Liver (tissue), 9 donors: ENCODE data around the gene CDH4. TPM values are rescaled to one million over a fixed set of nuclear protein-coding genes. Genes with fewer than 3 reads are reported as not detected.

ENCODE experiments used
- DNase-seq: peaks from one replicate; pipeline ENCODE4 v3.0.0-alpha.2; 2017; ENCODE audit warnings: low spot score
- H3K27ac ChIP-seq, 2 donors: one replicate each; pipeline ENCODE4 v1.7.0; 2013; ENCODE audit warnings: inconsistent platforms in 2 of 2, low read length in 2 of 2, control low read depth in 1 of 2, low read depth in 1 of 2, mild to moderate bottlenecking in 1 of 2
- H3K27me3 ChIP-seq, 4 donors: one replicate each; pipeline versions ENCODE4 v1.6.1 to v1.7.0; 2013; ENCODE audit warnings: low read length in 3 of 4, inconsistent platforms in 1 of 4, mild to moderate bottlenecking in 1 of 4, moderate library complexity in 1 of 4; ENCODE audit not compliant: control insufficient read depth in 4 of 4, insufficient read depth in 4 of 4
- H3K36me3 ChIP-seq, 4 donors: one replicate each; pipeline versions ENCODE4 v1.6.1 to v1.7.0; 2013; ENCODE audit warnings: low read length in 3 of 4, mild to moderate bottlenecking in 3 of 4, low read depth in 1 of 4, moderate library complexity in 1 of 4; ENCODE audit not compliant: control insufficient read depth in 4 of 4, insufficient read depth in 3 of 4
- H3K4me1 ChIP-seq, 4 donors: one replicate each; pipeline versions ENCODE4 v1.6.1 to v1.7.0; 2013; ENCODE audit warnings: low read length in 3 of 4, mild to moderate bottlenecking in 3 of 4, moderate library complexity in 1 of 4; ENCODE audit not compliant: control insufficient read depth in 4 of 4, insufficient read depth in 4 of 4
- H3K4me3 ChIP-seq, 3 donors: one replicate each; pipeline versions ENCODE4 v1.6.1 to v1.7.0; 2013; ENCODE audit warnings: low read length in 3 of 3, control low read depth in 1 of 3, low read depth in 1 of 3, mild to moderate bottlenecking in 1 of 3
- H3K9ac ChIP-seq, 2 donors: one replicate each; pipeline ENCODE4 v1.7.0; 2013; ENCODE audit warnings: low read length in 2 of 2, mild to moderate bottlenecking in 2 of 2, moderate library complexity in 2 of 2, control low read depth in 1 of 2, low read depth in 1 of 2
- H3K9me3 ChIP-seq, 4 donors: one replicate each; pipeline versions ENCODE4 v1.6.1 to v1.7.0; 2013; ENCODE audit warnings: low read length in 3 of 4; ENCODE audit not compliant: control insufficient read depth in 4 of 4
- ATF3 ChIP-seq: IDR thresholded peaks from 2 replicates; pipeline ENCODE4 v1.6.1; 2016; ENCODE audit warnings: antibody characterized with exemption
- CTCF ChIP-seq: fragments of 150-350 bp; IDR thresholded peaks from 2 replicates; pipeline ENCODE4 v1.5.1; 2017; ENCODE audit warnings: improper control_type of control experiment, low read depth, low read length; ENCODE audit not compliant: missing input control
- EGR1 ChIP-seq, 2 donors: IDR thresholded peaks; 2 replicates each; pipeline ENCODE4 v1.6.1; 2016 to 2018; ENCODE audit warnings: antibody characterized with exemption in 2 of 2, low read depth in 2 of 2
- FOXA1 ChIP-seq: IDR thresholded peaks from 2 replicates; pipeline ENCODE4 v1.6.1; 2016; ENCODE audit warnings: antibody characterized with exemption
- GABPA ChIP-seq, 2 donors: IDR thresholded peaks in 1 of 2; conservative IDR thresholded peaks in 1 of 2; 2 replicates each; pipeline ENCODE4 v1.6.1; 2016; ENCODE audit warnings: antibody characterized with exemption in 2 of 2, mild to moderate bottlenecking in 1 of 2, moderate library complexity in 1 of 2
- HNF4A ChIP-seq, 2 donors: conservative IDR thresholded peaks; 2 replicates each; pipeline ENCODE4 v1.6.1; 2016; ENCODE audit warnings: antibody characterized with exemption in 2 of 2, mild to moderate bottlenecking in 2 of 2
- JUND ChIP-seq, 2 donors: IDR thresholded peaks; 2 replicates each; pipeline ENCODE4 v1.6.1; 2016; ENCODE audit warnings: antibody characterized with exemption in 2 of 2
- MAX ChIP-seq: IDR thresholded peaks from 2 replicates; pipeline ENCODE4 v1.6.1; 2016; ENCODE audit warnings: antibody characterized with exemption
- NR2F2 ChIP-seq: IDR thresholded peaks from 2 replicates; pipeline ENCODE4 v1.6.1; 2016; ENCODE audit warnings: antibody characterized with exemption
- RAD21 ChIP-seq, 2 donors: IDR thresholded peaks; 2 replicates each; pipeline ENCODE4 v1.6.1; 2016; ENCODE audit warnings: antibody characterized with exemption in 2 of 2, mild to moderate bottlenecking in 2 of 2
- REST ChIP-seq: IDR thresholded peaks from 2 replicates; pipeline ENCODE4 v1.6.1; 2016; ENCODE audit warnings: antibody characterized with exemption, mild to moderate bottlenecking
- RXRA ChIP-seq, 2 donors: IDR thresholded peaks; 2 replicates each; pipeline ENCODE4 v1.6.1; 2017 to 2018; ENCODE audit warnings: antibody characterized with exemption in 2 of 2, mild to moderate bottlenecking in 1 of 2
- SP1 ChIP-seq: IDR thresholded peaks from 2 replicates; pipeline ENCODE4 v1.6.1; 2018; ENCODE audit warnings: antibody characterized with exemption, mild to moderate bottlenecking
- TAF1 ChIP-seq: conservative IDR thresholded peaks from 2 replicates; pipeline ENCODE4 v1.6.1; 2016; ENCODE audit warnings: antibody characterized with exemption, mild to moderate bottlenecking
- YY1 ChIP-seq: IDR thresholded peaks from 2 replicates; pipeline ENCODE4 v1.6.1; 2016; ENCODE audit warnings: antibody characterized with exemption, mild to moderate bottlenecking
- ZBTB33 ChIP-seq: IDR thresholded peaks from 2 replicates; pipeline ENCODE4 v1.6.1; 2016; ENCODE audit warnings: antibody characterized with exemption
- WGBS: extraction: QIAGEN DNeasy Blood & Tissue Kit; methylation state at CpG from one replicate; pipeline ENCODE4 v1.1.7; 2013; 5-methylcytosine and 5-hydroxymethylcytosine counted together
- polyA plus RNA-seq, 2 donors: library from polyadenylated mRNA; stranded (reverse) in 1 of 2; unstranded in 1 of 2; fragments of 200-250 nt in 1 of 2; fragments of >200 nt in 1 of 2; fragmentation: Nextera tagmentation in 1 of 2; extraction: Ambion mirVana in 1 of 2; gene quantifications; one replicate each; pipeline versions ENCODE4 v1.2.1 to v1.2.3, GENCODE V29; 2013 to 2015
- total RNA-seq, 2 donors: library from RNA; depleted of rRNA; stranded (reverse); fragments of >200 nt; gene quantifications; one replicate each; pipeline ENCODE4 v1.2.3, GENCODE V29; 2014
- donor health status: healthy.
- donor health status: healthy.
- donor health status: healthy.
- donor health status: healthy.
- donor health status: healthy.

Gene CDH4
- total and polyA plus RNA-seq, 4 donors, result 0.03 to 0.25 (median 0.19) TPM; not detected in 1

GRCh38 chr20:61204206-61204605 lies 47.9 kb upstream of the CDH4 start:
- no peaks in the 10 kb centered on the region for H3K36me3 ChIP-seq
- no peaks in the 10 kb centered on the region for H3K4me1 ChIP-seq
- 83% methylated on average over 8 of the region's 8 CpGs for WGBS
- TF ChIP-seq ATF3 (no peak), EGR1 (IDR thresholded peaks at IDR 0.05; ENCODE audit: low read depth in 2 of 2) (no peak), NR2F2 (no peak), RXRA (IDR thresholded peaks at IDR 0.05) (no peak), TAF1 (no peak), MAX (no peak), SP1 (no peak), JUND (IDR thresholded peaks at IDR 0.05) (no peak), RAD21 (IDR thresholded peaks at IDR 0.05) (no peak), ZBTB33 (no peak), YY1 (no peak), HNF4A (conservative IDR thresholded peaks at IDR 0.05) (no peak), CTCF (no peak), REST (no peak), GABPA (IDR thresholded peaks at IDR 0.05 in 1 of 2, conservative IDR thresholded peaks at IDR 0.05 in 1 of 2) (no peak)
- no peak for DNase-seq
- H3K27ac ChIP-seq, result no peak overlapping the region
- H3K9ac ChIP-seq, result no peak overlapping the region
- H3K9me3 ChIP-seq, result peaks cover 0 to 2% (median under 1%) of the 10 kb centered on the region in 4 donors
- no peaks in the 10 kb centered on the region for H3K27me3 ChIP-seq
- H3K4me3 ChIP-seq, result no peak overlapping the region

- DNase-seq, result no peak
- Histone ChIP-seq H3K27me3 (no peaks in the 10 kb centered on the region), H3K36me3 (no peaks in the 10 kb centered on the region), H3K4me3 (no peak overlapping the region), H3K27ac (no peak overlapping the region), H3K4me1 (no peaks in the 10 kb centered on the region), H3K9ac (no peak overlapping the region), H3K9me3 (peaks cover 0 to 2% (median under 1%) of the 10 kb centered on the region in 4 donors)
- no peak for TF ChIP-seq CTCF
- TF ChIP-seq EGR1 (IDR thresholded peaks at IDR 0.05; ENCODE audit: low read depth in 2 of 2), result no peak
- no peak for TF ChIP-seq REST
- TF ChIP-seq MAX, result no peak
- TF ChIP-seq FOXA1, result no peak
- no peak for TF ChIP-seq JUND (IDR thresholded peaks at IDR 0.05)
- no peak for TF ChIP-seq RAD21 (IDR thresholded peaks at IDR 0.05)
- no peak for TF ChIP-seq GABPA (IDR thresholded peaks at IDR 0.05 in 1 of 2, conservative IDR thresholded peaks at IDR 0.05 in 1 of 2)
- no peak for TF ChIP-seq YY1
- WGBS, result 81% methylated on average over 6 of the region's 6 CpGs
These were observed 46.3 kb upstream of the CDH4 start for GRCh38 chr20:61205769-61206168.
